ENCODE results near the gene MRC2. TPM values are rescaled to one million over a fixed set of nuclear protein-coding genes. Genes with fewer than 3 reads are reported as not detected.
A peak's percentile ranks its signal among the peaks of the same experiment; 100 is the strongest.

The MRC2 gene
- total RNA-seq, 1 donor from 2014 or later = 30.7 TPM

DNA sequence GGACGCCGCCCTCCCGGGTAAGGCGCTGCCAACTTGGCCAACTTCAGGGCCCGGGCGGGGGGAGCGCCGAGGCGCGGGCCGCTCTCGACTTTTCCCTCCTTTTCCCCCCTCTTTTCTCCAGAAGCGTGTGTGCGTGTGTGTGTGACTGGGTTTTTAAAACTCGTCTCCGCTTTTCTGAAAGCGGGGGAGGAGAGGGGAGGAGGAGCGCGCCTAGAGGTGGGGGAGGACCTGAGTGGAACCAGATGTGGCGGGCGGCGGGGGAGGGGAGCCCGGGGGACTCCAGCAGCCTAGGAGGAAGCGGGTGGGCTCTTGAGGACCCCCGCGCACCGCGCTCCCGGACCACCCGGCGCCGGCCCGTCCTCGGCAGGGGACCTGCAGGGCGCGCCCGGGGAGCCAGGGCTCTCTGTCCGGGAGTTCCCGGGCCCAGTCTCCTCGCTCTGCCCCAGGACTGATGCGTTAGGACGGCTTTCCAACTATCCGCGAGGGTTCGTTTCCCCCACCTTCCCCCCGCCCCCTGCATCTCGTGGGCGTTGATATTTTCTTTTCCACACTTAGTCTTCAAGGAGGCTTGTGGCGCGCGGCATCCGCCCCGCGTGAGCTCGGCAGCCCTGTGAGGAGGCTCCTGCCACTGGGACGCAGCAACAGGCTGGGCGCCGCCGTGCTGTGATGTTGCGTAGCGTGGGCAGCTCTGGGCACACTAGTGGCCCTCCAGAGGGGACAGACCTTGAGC, 599 bp downstream of the MRC2 start:
- TF ChIP-seq, protein P1, sequence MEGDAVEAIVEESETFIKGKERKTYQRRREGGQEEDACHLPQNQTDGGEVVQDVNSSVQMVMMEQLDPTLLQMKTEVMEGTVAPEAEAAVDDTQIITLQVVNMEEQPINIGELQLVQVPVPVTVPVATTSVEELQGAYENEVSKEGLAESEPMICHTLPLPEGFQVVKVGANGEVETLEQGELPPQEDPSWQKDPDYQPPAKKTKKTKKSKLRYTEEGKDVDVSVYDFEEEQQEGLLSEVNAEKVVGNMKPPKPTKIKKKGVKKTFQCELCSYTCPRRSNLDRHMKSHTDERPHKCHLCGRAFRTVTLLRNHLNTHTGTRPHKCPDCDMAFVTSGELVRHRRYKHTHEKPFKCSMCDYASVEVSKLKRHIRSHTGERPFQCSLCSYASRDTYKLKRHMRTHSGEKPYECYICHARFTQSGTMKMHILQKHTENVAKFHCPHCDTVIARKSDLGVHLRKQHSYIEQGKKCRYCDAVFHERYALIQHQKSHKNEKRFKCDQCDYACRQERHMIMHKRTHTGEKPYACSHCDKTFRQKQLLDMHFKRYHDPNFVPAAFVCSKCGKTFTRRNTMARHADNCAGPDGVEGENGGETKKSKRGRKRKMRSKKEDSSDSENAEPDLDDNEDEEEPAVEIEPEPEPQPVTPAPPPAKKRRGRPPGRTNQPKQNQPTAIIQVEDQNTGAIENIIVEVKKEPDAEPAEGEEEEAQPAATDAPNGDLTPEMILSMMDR (conservative IDR thresholded peaks at IDR 0.05) = no peak
- H3K27ac Mint-ChIP-seq (ENCODE audit: unreplicated experiment) = peak overlapping the region; percentile 30
- H3K27me3 Mint-ChIP-seq (ENCODE audit: low read depth) = peaks cover 13% of the 10 kb centered on the region
- H3K9me3 Mint-ChIP-seq = no peaks in the 10 kb centered on the region
- H3K4me1 Mint-ChIP-seq = peaks cover 38% of the 10 kb centered on the region
- peak overlapping the region; percentile 96 for H3K4me3 Mint-ChIP-seq
- H3K36me3 Mint-ChIP-seq (ENCODE audit: low read depth) = peaks cover 6% of the 10 kb centered on the region
- DNase-seq (ENCODE audit: low read depth, low spot score) = no peak

DNA sequence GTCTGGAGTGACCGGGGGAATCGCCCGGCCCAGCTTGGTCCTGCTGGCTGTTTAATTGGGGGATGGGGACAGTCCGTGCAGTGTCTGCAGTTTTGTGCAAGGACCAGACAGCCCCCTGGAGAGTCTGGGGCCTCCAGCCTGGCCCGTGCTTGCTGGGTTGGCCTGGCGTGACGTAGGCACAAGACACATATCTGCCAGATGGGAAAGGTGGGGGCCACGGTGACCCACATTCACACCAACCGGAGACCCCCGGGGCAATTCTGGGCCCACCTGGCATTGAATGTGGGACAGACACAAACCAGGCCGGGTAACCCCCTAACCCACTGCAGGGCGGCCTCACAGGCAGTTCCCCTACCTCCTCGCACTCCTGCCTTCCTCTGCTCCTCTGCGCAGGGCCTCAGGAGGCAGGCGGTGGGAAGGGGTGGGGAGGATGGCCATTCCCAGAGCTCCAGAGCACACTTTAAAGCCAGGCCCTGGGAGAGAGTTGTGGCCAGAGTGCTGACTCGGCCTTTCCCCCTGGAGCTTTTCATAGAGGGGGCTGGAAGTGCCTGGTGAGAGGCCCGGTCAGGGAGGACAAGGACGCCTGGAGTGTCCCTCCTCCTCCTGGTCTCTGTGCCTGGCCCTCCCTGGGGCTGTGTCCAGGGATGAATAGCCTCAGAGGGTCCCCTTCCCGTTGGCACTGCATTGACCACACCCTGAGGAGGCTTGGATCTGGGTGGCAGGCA, 1.5 kb downstream of the MRC2 start:
- H3K4me3 Mint-ChIP-seq = peak overlapping the region; percentile 96
- peak overlapping the region; percentile 30 for H3K27ac Mint-ChIP-seq (ENCODE audit: unreplicated experiment)
- no peak for DNase-seq (ENCODE audit: low read depth, low spot score)
- TF ChIP-seq, protein P1 (conservative IDR thresholded peaks at IDR 0.05) = no peak
- no peaks in the 10 kb centered on the region for H3K9me3 Mint-ChIP-seq
- peaks cover 6% of the 10 kb centered on the region for H3K36me3 Mint-ChIP-seq (ENCODE audit: low read depth)
- peaks cover 43% of the 10 kb centered on the region for H3K4me1 Mint-ChIP-seq
- peaks cover 13% of the 10 kb centered on the region for H3K27me3 Mint-ChIP-seq (ENCODE audit: low read depth)

DNA sequence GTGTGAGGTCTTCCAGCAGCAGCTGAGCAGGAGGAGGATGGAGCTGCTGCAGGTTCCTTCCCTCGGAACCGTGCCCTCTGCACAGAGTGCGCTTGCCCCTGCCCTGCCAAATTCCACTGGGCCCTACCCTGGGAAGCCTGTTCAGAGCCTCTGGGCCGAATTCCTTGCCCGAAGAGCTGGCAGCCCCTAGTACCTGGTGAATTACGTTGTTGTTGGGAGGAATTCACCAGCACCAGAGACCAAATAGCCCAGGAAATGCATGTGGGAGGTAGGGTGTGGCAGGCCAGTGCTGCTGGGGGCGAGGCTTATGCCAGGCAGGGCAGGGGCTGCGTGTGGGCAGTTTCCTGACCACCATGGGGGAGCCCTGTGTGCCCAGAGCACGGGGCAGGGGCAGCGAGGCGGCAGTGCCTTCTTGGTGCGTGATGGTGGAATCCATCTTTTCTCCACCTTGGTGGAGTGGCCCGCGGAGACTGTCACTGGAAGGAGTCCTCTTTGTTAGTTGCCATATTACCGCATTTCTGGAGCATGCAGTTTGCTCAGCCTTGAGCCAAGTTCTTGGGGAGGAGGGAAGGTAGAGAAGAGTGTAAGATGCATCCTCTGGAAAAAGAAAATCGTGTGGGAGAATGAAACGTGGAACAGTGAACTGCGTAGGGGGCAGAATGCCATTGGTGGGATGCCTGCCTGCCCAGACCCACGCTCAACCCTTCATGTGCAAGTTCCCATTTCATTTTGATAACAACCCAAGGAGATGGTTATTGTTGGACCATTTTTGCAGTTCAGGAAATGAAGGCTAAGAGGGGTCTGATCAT, 2.3 kb downstream of the MRC2 start:
- Mint-ChIP-seq H3K36me3 (ENCODE audit: low read depth) (peaks cover 3% of the 10 kb centered on the region), H3K4me1 (peaks cover 44% of the 10 kb centered on the region), H3K27ac (ENCODE audit: unreplicated experiment) (no peak overlapping the region), H3K9me3 (no peaks in the 10 kb centered on the region), H3K27me3 (ENCODE audit: low read depth) (peaks cover 13% of the 10 kb centered on the region), H3K4me3 (peak overlapping the region; percentile 80)
- no peak for DNase-seq (ENCODE audit: low read depth, low spot score)
- TF ChIP-seq, protein P1 (conservative IDR thresholded peaks at IDR 0.05) = no peak

DNA sequence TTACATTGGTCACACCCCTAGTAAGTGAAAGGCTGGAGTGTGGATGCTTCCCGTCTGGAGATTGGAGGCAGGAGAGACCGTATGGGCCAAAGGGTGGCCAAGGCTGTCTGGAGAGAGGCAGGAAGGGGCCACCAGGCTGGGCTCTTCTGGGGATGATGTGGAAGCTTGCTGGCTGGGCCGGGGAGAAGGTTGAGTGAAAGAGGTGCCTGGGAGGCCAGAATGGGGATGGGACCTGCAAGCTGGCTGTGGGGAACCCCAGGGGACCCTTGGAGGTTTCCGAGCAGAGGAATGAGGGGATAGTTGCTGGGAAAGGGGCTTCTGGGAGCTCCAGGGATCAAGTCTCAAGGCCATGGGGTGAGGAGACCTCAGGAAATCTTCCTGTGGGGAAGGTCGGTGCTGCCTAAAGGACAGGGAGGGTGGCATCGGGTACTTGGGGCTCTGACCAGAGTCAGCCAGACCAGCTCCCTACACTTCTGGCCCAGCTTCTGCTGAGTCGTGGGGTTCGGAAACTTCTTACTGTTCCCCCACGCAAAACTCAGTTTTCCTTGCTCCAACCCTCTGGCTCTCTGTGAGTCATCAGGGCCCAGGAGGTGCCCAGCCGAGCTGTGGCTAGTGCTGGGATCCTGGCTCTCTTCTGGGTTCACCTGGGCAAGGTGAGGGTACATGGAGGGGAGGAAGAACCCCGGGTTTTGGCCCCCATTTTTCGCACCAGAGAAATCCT, 3.1 kb downstream of the MRC2 start:
- H3K36me3 Mint-ChIP-seq (ENCODE audit: low read depth) = peaks cover 3% of the 10 kb centered on the region
- no peak for DNase-seq (ENCODE audit: low read depth, low spot score)
- H3K4me3 Mint-ChIP-seq = peak overlapping the region; percentile 80
- TF ChIP-seq, protein P1 (conservative IDR thresholded peaks at IDR 0.05) = no peak
- peaks cover 13% of the 10 kb centered on the region for H3K27me3 Mint-ChIP-seq (ENCODE audit: low read depth)
- no peak overlapping the region for H3K27ac Mint-ChIP-seq (ENCODE audit: unreplicated experiment)
- peaks cover 47% of the 10 kb centered on the region for H3K4me1 Mint-ChIP-seq
- no peaks in the 10 kb centered on the region for H3K9me3 Mint-ChIP-seq
